ENCODE measurements around the gene PTCRA. TPM values are rescaled to one million over a fixed set of nuclear protein-coding genes. Genes with fewer than 3 reads are reported as not detected.
"Not testable (repeated sequence)": the region's sequence is repeated elsewhere in the genome, so short reads cannot be mapped to it uniquely, and the experiment has no call there.

Gene PTCRA
- total RNA-seq, 1 experiment from 2014 or later = not detected

DNA sequence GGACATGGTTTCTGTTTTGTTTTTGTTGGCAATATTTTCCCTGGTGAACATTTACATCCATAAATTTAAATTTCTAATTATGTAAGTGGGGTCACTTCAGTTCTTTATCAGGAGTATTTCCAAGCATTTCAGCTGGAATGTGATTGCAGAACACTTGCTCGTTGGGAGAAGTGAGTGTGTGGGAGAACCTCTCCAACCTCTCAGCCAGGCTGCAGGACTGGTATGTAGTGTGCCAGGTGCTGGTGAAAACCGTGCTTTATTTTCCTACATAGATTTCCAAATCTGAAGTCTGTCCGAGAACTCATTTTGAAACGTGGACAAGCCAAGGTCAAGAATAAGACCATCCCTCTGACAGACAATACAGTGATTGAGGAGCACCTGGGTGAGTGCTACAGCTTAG lies 30.2 kb upstream of the PTCRA start:
- RAD21 ChIA-PET (ENCODE audit: low non-redundant PET in 1 of 2, low total read pairs in 2 of 2, uncharacterized antibody in 2 of 2, unreplicated experiment in 2 of 2) = no interaction called here
- no TSS peak for BruUV-seq (replicated peaks)
- CTCF ChIA-PET = no interaction called here

DNA sequence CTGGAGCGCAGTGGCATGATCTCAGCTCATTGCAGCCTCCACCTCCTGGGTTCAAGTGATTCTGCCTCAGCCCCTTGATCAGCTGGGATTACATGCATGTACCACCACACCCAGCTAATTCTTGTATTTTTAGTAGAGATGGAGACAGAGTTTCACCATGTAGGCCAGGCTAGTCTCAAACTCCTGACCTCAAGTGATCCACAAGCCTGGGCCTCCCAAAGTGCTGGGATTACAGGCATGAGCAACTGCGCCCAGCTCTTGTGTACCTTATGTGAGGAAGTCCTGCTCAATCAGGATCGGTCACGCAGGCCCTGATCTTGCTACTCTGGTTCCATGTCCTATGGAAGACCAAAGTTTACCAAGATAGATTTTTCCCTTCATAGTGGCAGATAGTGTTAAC lies 27.7 kb upstream of the PTCRA start:
- not testable (repeated sequence) for ATAC-seq; DNase-seq (ENCODE audit: low read depth, low spot score)

More for the DNA sequence above, 30.2 kb upstream of the PTCRA start:
- H3K36me3 ChIP-seq (ENCODE audit: control insufficient read depth in 1 of 2, insufficient read depth in 2 of 2, low read length in 2 of 2) = peaks cover 31 to 44% of the 10 kb centered on the region in 2 experiments
- no peak overlapping the region for H3K9ac ChIP-seq (ENCODE audit: low read length)
- no peak overlapping the region for H3K4me3 ChIP-seq (replicated peaks in 1 of 2; ENCODE audit: low read depth in 1 of 2, low read length in 2 of 2)
- TF ChIP-seq SIN3A (IDR thresholded peaks at IDR 0.05; ENCODE audit: low read depth) (no peak), JUND (IDR thresholded peaks at IDR 0.05) (no peak), YY1 (IDR thresholded peaks at IDR 0.05; ENCODE audit: extremely low read depth, insufficient replicate concordance, low read depth, low read length) (no peak), ZNF274 (IDR thresholded peaks at IDR 0.05; ENCODE audit: low read depth, low read length) (no peak), SRF (IDR thresholded peaks at IDR 0.05; ENCODE audit: low read depth) (no peak), POLR2A (IDR thresholded peaks at IDR 0.05; ENCODE audit: borderline replicate concordance, extremely low read depth, insufficient read depth, insufficient read length) (no peak), CEBPB (IDR thresholded peaks at IDR 0.05; ENCODE audit: low read depth) (no peak), EGR1 (IDR thresholded peaks at IDR 0.05; ENCODE audit: low read depth) (no peak), CBX3 (IDR thresholded peaks at IDR 0.05; ENCODE audit: low read depth) (no peak), SP1 (IDR thresholded peaks at IDR 0.05; ENCODE audit: low read depth) (no peak), ZFX (IDR thresholded peaks at IDR 0.05) (no peak), EZH2phosphoT487 (IDR thresholded peaks at IDR 0.05; ENCODE audit: borderline replicate concordance) (no peak), EZH2 (IDR thresholded peaks at IDR 0.05) (no peak), ELF1 (IDR thresholded peaks at IDR 0.05; ENCODE audit: borderline replicate concordance, low read depth) (no peak), RAD21 (IDR thresholded peaks at IDR 0.05; ENCODE audit: low read depth) (no peak), ZBTB33 (IDR thresholded peaks at IDR 0.05; ENCODE audit: extremely low read depth, insufficient replicate concordance, low read length) (no peak)
- TF ChIP-seq, protein P1, sequence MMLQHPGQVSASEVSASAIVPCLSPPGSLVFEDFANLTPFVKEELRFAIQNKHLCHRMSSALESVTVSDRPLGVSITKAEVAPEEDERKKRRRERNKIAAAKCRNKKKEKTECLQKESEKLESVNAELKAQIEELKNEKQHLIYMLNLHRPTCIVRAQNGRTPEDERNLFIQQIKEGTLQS (IDR thresholded peaks at IDR 0.05) = no peak
- TF ChIP-seq, protein P2, sequence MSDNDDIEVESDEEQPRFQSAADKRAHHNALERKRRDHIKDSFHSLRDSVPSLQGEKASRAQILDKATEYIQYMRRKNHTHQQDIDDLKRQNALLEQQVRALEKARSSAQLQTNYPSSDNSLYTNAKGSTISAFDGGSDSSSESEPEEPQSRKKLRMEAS (IDR thresholded peaks at IDR 0.05) = no peak
- TF ChIP-seq, protein P3, sequence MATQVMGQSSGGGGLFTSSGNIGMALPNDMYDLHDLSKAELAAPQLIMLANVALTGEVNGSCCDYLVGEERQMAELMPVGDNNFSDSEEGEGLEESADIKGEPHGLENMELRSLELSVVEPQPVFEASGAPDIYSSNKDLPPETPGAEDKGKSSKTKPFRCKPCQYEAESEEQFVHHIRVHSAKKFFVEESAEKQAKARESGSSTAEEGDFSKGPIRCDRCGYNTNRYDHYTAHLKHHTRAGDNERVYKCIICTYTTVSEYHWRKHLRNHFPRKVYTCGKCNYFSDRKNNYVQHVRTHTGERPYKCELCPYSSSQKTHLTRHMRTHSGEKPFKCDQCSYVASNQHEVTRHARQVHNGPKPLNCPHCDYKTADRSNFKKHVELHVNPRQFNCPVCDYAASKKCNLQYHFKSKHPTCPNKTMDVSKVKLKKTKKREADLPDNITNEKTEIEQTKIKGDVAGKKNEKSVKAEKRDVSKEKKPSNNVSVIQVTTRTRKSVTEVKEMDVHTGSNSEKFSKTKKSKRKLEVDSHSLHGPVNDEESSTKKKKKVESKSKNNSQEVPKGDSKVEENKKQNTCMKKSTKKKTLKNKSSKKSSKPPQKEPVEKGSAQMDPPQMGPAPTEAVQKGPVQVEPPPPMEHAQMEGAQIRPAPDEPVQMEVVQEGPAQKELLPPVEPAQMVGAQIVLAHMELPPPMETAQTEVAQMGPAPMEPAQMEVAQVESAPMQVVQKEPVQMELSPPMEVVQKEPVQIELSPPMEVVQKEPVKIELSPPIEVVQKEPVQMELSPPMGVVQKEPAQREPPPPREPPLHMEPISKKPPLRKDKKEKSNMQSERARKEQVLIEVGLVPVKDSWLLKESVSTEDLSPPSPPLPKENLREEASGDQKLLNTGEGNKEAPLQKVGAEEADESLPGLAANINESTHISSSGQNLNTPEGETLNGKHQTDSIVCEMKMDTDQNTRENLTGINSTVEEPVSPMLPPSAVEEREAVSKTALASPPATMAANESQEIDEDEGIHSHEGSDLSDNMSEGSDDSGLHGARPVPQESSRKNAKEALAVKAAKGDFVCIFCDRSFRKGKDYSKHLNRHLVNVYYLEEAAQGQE (IDR thresholded peaks at IDR 0.05; ENCODE audit: low read depth) = no peak
- no peak overlapping the region for H2AFZ ChIP-seq (ENCODE audit: low read depth, low read length, poor library complexity, severe bottlenecking)
- H3K4me1 ChIP-seq (ENCODE audit: control insufficient read depth in 1 of 2, insufficient read depth in 2 of 2, low read length in 2 of 2) = peaks cover 0 to 15% of the 10 kb centered on the region in 2 experiments; a peak in 2 of 4 replicates
- peaks cover 2% of the 10 kb centered on the region for H4K20me1 ChIP-seq (ENCODE audit: insufficient read depth)
- H3K27me3 ChIP-seq (ENCODE audit: insufficient read depth, low read length) = no peaks in the 10 kb centered on the region
- H3K9me3 ChIP-seq (ENCODE audit: control insufficient read depth in 1 of 2, insufficient read depth in 1 of 2, low read depth in 1 of 2, low read length in 2 of 2) = no peaks in the 10 kb centered on the region
- no peak overlapping the region for H3K4me2 ChIP-seq (ENCODE audit: low read length)
- no peak overlapping the region for H3K27ac ChIP-seq (ENCODE audit: low read depth, low read length)
- intact Hi-C loops (cut with micrococcal nuclease) = no loop called here
- H3K9me2 ChIP-seq (ENCODE audit: insufficient read depth) = no peaks in the 10 kb centered on the region
- POLR2A ChIA-PET = no interaction called here
- ATAC-seq (no peak), DNase-seq (ENCODE audit: low read depth, low spot score) (no peak)
- peaks cover 54% of the 10 kb centered on the region for H3K79me2 ChIP-seq (ENCODE audit: insufficient read depth, low read length)

More for the DNA sequence above, 27.7 kb upstream of the PTCRA start:
- H2AFZ ChIP-seq (ENCODE audit: low read depth, low read length, poor library complexity, severe bottlenecking); RAD21 ChIA-PET (ENCODE audit: low non-redundant PET in 1 of 2, low total read pairs in 2 of 2, uncharacterized antibody in 2 of 2, unreplicated experiment in 2 of 2); H3K9ac ChIP-seq (ENCODE audit: low read length); intact Hi-C loops (cut with micrococcal nuclease); H3K27me3 ChIP-seq (ENCODE audit: insufficient read depth, low read length); H3K4me2 ChIP-seq (ENCODE audit: low read length); H3K9me3 ChIP-seq (ENCODE audit: control insufficient read depth in 1 of 2, insufficient read depth in 1 of 2, low read depth in 1 of 2, low read length in 2 of 2); H3K27ac ChIP-seq (ENCODE audit: low read depth, low read length); BruUV-seq (replicated peaks); H3K9me2 ChIP-seq (ENCODE audit: insufficient read depth); POLR2A ChIA-PET; H3K4me3 ChIP-seq (replicated peaks in 1 of 2; ENCODE audit: low read depth in 1 of 2, low read length in 2 of 2); H4K20me1 ChIP-seq (ENCODE audit: insufficient read depth); CTCF ChIA-PET: not testable (repeated sequence)
- H3K4me1 ChIP-seq (ENCODE audit: control insufficient read depth in 1 of 2, insufficient read depth in 2 of 2, low read length in 2 of 2) = peaks cover 3 to 18% of the 10 kb centered on the region in 2 experiments; a peak in 3 of 4 replicates
- peaks cover 29% of the 10 kb centered on the region for H3K79me2 ChIP-seq (ENCODE audit: insufficient read depth, low read length)
- H3K36me3 ChIP-seq (ENCODE audit: control insufficient read depth in 1 of 2, insufficient read depth in 2 of 2, low read length in 2 of 2) = peaks cover 26 to 27% of the 10 kb centered on the region in 2 experiments
